Prostate gland (tissue), 2 donors: ENCODE results near the gene PPP2R5C. TPM values are rescaled to one million over a fixed set of nuclear protein-coding genes. Genes with fewer than 3 reads are reported as not detected.

Experiments used
- DNase-seq: peaks from one replicate; pipeline ENCODE4 v3.0.0-alpha.2; 2019; ENCODE audit warnings: low spot score
- H3K27ac ChIP-seq, 2 donors: fragments of 200-600 bp; sonication (generic); 2 replicates each; pipeline ENCODE4 v1.5.1; 2017 to 2019
- H3K27me3 ChIP-seq: fragments of 200-600 bp; sonication (generic); replicated peaks from 2 replicates; pipeline ENCODE4 v1.5.1; 2019; ENCODE audit not compliant: insufficient read depth
- H3K36me3 ChIP-seq, 2 donors: fragments of 200-600 bp; sonication (generic); 1 replicate in 1 of 2; 2 replicates in 1 of 2; pipeline versions ENCODE4 v1.5.1 to v1.8.1; 2017 to 2019
- H3K4me1 ChIP-seq: fragments of 200-600 bp; sonication (generic); replicated peaks from 2 replicates; pipeline ENCODE4 v1.5.1; 2019
- H3K4me3 ChIP-seq, 2 donors: fragments of 200-600 bp; sonication (generic); 2 replicates each; pipeline ENCODE4 v1.5.1; 2017 to 2019
- H3K9me3 ChIP-seq: fragments of 200-600 bp; sonication (generic); 2 replicates; pipeline ENCODE4 v1.5.1; 2017
- POLR2A ChIP-seq: fragments of 450-650 bp; IDR thresholded peaks from one replicate; pipeline ENCODE4 v1.6.1; 2016; ENCODE audit warnings: antibody characterized with exemption, mild to moderate bottlenecking
- POLR2AphosphoS5 ChIP-seq: sonication (generic); formaldehyde crosslinking; IDR thresholded peaks from one replicate; pipeline ENCODE4 v1.6.1; 2017; ENCODE audit warnings: antibody characterized with exemption
- WGBS: methylation state at CpG from one replicate; pipeline ENCODE4 v1.1.5; 2018; 5-methylcytosine and 5-hydroxymethylcytosine counted together
- intact Hi-C: fragments of 100-400 bp; cut with DNase I; formaldehyde crosslinking; loops from one replicate; pipeline ENCODE4 v1.14.2; 2022
- total RNA-seq, 2 donors: library from RNA; depleted of rRNA; stranded (reverse); fragments of >200 nt; gene quantifications; one replicate each; pipeline ENCODE4 v1.1.0, GENCODE V29; 2016
- TF ChIP-seq, protein P1 (sequence below), 4 experiments: fragments of 200-600 bp in 2 of 4; fragments of 450-650 bp in 2 of 4; sonication (generic) in 2 of 4; IDR thresholded peaks; 1 replicate in 3 of 4; 2 replicates in 1 of 4; pipeline ENCODE4 v1.5.1; 2016 to 2019; ENCODE audit warnings: antibody characterized with exemption in 4 of 4, mild to moderate bottlenecking in 2 of 4, moderate library complexity in 2 of 4

PPP2R5C gene
- total RNA-seq, 2 donors from 2014 or later: 67.8 to 96.2 TPM

DNA sequence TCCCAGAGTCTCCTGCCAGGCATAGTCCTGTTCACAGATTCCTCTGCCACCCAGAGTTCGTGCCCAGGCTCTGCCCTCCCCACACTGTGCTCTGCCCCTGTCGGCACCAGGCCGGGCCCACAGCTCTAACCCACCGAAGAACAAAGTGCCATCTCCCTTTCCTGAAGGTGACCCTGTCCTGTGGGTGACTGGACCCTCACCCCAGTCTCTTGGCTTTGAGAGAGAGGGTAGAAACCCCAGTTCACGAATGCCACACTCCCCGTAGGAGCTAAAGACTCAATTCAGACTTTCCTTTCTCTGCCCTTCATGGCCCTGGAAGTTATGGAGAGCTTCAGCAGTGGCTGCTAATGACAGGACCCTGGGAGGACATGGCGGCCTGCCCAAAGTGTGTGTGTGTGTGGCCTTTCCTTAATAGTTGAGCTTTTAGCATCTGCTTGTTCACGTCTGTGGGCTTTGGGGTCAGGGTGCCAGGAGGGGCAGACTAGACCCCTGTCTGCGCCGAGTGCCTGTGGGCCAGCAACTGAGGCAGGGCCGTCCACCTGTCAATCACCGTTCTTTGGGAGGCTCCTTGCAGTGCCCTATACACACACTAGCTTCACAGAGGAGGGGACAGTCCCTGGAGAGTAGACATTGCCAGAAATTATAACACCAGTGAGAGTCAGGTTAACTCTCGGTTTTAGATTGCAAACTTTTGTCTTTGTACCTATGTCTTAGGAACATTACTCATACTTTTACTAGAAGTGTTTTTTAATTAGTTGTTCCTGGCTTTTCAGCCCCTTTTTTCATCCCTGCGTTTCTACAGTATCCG is 118.2 kb downstream of the PPP2R5C start:
- Histone ChIP-seq H3K27me3 (no peaks in the 10 kb centered on the region), H3K4me1 (no peaks in the 10 kb centered on the region), H3K27ac (no peak overlapping the region), H3K9me3 (no peaks in the 10 kb centered on the region), H3K4me3 (no peak overlapping the region), H3K36me3 (peaks cover 0 to 11% of the 10 kb centered on the region in 2 donors)
- intact Hi-C loops: no loop called here
- 95% methylated on average over 15 of the region's 15 CpGs for WGBS
- no peak for DNase-seq
- TF ChIP-seq, protein P1, sequence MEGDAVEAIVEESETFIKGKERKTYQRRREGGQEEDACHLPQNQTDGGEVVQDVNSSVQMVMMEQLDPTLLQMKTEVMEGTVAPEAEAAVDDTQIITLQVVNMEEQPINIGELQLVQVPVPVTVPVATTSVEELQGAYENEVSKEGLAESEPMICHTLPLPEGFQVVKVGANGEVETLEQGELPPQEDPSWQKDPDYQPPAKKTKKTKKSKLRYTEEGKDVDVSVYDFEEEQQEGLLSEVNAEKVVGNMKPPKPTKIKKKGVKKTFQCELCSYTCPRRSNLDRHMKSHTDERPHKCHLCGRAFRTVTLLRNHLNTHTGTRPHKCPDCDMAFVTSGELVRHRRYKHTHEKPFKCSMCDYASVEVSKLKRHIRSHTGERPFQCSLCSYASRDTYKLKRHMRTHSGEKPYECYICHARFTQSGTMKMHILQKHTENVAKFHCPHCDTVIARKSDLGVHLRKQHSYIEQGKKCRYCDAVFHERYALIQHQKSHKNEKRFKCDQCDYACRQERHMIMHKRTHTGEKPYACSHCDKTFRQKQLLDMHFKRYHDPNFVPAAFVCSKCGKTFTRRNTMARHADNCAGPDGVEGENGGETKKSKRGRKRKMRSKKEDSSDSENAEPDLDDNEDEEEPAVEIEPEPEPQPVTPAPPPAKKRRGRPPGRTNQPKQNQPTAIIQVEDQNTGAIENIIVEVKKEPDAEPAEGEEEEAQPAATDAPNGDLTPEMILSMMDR (IDR thresholded peaks at IDR 0.05): no peak
- no peak for TF ChIP-seq POLR2A
- no peak for TF ChIP-seq POLR2AphosphoS5

DNA sequence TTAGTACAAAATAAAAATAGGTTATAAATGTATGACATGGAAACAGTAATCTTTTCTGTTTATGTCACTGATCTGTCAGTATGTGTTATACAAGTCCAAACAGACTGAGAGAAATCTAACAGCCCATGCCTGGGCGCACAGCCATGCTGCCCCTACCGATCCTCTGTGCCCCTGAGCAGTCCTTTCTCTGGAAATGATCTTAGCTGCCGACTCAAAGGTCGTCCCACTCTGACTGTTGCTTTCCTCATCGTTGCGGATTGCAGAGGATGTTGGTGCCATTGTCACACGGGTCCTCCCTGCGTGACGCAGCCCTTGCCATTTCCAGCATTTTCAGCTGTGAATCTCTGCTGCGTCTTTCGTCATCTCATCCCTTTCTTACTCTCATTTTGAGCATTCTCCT is 119.9 kb downstream of the PPP2R5C start:
- H3K36me3 ChIP-seq: peaks cover 0 to 11% of the 10 kb centered on the region in 2 donors
- intact Hi-C loops: no loop called here
- DNase-seq: no peak
- no peak overlapping the region for H3K27ac ChIP-seq
- H3K4me1 ChIP-seq: no peaks in the 10 kb centered on the region
- TF ChIP-seq, protein P1 (IDR thresholded peaks at IDR 0.05): no peak
- TF ChIP-seq POLR2A (no peak), POLR2AphosphoS5 (no peak)
- WGBS: 93% methylated on average over 11 of the region's 11 CpGs
- no peaks in the 10 kb centered on the region for H3K9me3 ChIP-seq
- H3K27me3 ChIP-seq: no peaks in the 10 kb centered on the region
- H3K4me3 ChIP-seq: no peak overlapping the region

DNA sequence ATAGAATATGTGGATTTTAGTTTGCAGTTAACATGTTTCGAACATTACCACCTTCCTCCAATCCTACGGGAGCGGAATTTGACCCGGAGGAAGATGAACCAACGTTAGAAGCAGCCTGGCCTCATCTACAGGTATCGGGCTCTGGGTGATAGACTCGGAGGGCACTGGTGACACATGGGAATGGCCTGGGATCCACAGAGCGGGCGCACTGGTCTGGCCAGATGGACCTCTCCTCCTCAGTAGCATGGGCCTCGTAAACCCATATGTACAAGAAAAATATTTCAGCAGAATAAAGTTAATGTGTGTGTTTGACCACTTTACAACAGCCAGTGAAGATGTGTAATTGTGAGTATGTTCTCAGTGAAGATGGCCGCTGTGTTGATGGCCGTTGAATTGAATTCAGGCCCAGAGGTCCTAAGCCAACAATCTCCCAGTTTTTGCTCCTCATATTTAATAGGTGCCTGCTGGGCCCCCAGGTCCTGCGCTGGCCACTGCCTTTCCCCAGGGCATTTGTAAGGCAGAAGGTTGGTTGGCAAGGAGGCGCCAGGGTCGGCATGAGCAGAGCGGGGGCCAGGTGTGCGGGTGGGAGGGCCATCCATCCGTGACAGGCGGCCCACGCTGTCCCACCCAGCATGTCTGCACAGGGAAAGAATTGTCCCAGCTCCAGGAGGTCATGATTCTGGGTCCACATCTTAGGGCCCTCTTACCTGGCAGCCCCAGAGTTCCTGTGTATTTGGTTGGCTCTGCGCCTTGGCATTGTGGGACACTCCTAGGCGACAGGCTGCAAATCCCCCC is 120.8 kb downstream of the PPP2R5C start:
- no peak overlapping the region for H3K4me3 ChIP-seq
- H3K4me1 ChIP-seq: no peaks in the 10 kb centered on the region
- intact Hi-C loops: no loop called here
- H3K27me3 ChIP-seq: no peaks in the 10 kb centered on the region
- 92% methylated on average over 22 of the region's 22 CpGs for WGBS
- TF ChIP-seq POLR2A (no peak), POLR2AphosphoS5 (no peak)
- TF ChIP-seq, protein P1 (IDR thresholded peaks at IDR 0.05): no peak
- no peak for DNase-seq
- H3K36me3 ChIP-seq: peaks cover 0 to 11% of the 10 kb centered on the region in 2 donors
- H3K27ac ChIP-seq: no peak overlapping the region
- no peaks in the 10 kb centered on the region for H3K9me3 ChIP-seq

DNA sequence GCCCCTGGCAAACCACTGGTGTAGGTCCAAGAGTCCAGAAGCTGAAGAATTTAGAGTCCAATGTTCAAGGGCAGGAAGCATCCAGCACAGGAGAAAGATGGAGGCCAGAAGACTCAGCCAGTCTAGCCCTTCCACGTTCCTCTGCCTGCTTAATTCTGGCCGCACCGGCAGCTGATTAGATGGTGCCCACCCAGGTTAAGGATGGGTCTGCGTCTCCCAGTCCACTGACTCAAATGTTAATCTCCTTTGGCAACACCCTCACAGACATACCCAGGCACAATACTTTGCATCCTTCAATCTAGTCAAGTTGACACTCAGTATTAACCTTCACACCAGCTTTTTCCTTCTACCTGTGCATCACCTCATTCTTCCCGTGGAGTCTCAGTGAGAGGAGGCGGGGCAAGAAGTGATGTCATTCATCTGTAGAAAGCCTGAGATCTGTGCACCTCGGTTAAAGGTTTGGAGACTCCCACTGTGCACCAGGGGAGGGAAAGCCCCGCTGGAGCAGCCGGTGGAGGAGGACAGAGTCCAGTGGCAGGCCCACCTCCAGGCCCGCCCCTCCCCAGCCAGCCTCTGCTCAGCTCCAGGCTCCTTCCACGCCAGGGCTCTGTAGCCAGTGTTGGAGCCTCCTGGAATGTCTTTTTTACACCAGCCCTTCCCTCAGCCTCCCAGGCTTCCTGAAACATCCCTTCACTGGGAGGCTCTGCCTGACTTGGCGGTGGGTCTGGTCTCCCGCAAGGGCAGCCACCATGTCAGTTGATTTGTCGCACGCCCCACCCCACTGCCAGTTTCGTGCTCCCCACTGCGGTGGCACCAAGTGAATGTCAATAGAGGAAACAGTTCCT is 122.8 kb downstream of the PPP2R5C start:
- TF ChIP-seq, protein P1 (IDR thresholded peaks at IDR 0.05): no peak
- TF ChIP-seq POLR2A: no peak
- TF ChIP-seq POLR2AphosphoS5: no peak
- 93% methylated on average over 16 of the region's 17 CpGs for WGBS
- Histone ChIP-seq H3K27ac (no peak overlapping the region), H3K4me1 (no peaks in the 10 kb centered on the region), H3K4me3 (no peak overlapping the region), H3K36me3 (peaks cover 0 to 11% of the 10 kb centered on the region in 2 donors), H3K9me3 (no peaks in the 10 kb centered on the region), H3K27me3 (no peaks in the 10 kb centered on the region)
- intact Hi-C loops: no loop called here
- DNase-seq: no peak
